Fibroblast of lung (primary cell): ENCODE measurements around the gene CGGBP1.

ENCODE experiments used
- CTCF ChIP-seq, 2 donors: IDR thresholded peaks in 1 of 2; conservative IDR thresholded peaks in 1 of 2; 1 replicate in 1 of 2; 2 replicates in 1 of 2; pipeline ENCODE4 v1.5.1; 2011 to 2012; ENCODE audit warnings: low read length in 2 of 2, control low read depth in 1 of 2, inconsistent platforms in 1 of 2, low read depth in 1 of 2, mild to moderate bottlenecking in 1 of 2
- EZH2 ChIP-seq: IDR thresholded peaks from 2 replicates; pipeline ENCODE4 v1.5.1; 2012; ENCODE audit warnings: low read length, control low read depth, mild to moderate bottlenecking; ENCODE audit errors: missing control alignments

- TF ChIP-seq CTCF (conservative IDR thresholded peaks at IDR 0.05 in 1 of 2, IDR thresholded peaks at IDR 0.05 in 1 of 2; ENCODE audit: low read depth in 1 of 2, low read length in 2 of 2), result no peak
- no peak for TF ChIP-seq EZH2
Observed at GRCh38 chr3:88002448-88002847, 56.4 kb downstream of the CGGBP1 start.
